GM21390 (cell line): ENCODE data around the gene OR1A2.
"Not testable (repeated sequence)": the region's sequence is repeated elsewhere in the genome, so short reads cannot be mapped to it uniquely, and the experiment has no call there.

Experiments
- ATAC-seq: cut with Tn5 transposase; IDR thresholded peaks from one replicate; pipeline ENCODE4 v1.9.1; 2021; ENCODE audit not compliant: unreplicated experiment

OR1A2 gene

GRCh38 chr17:3197219-3197618 is at the start of gene OR1A2:
Gene OR1A2 (plus strand): TSS chr17:3197519. CDS start chr17:3197519, 0 bp downstream.
- ATAC-seq = no peak

- no peak for ATAC-seq
Observed at GRCh38 chr17:3157218-3157617, 40.1 kb upstream of the OR1A2 start.

- ATAC-seq = no peak
Observed at GRCh38 chr17:3167574-3167973, 29.7 kb upstream of the OR1A2 start.

GRCh38 chr17:3189961-3190360 is 7.4 kb upstream of the OR1A2 start:
- ATAC-seq = no peak

- no peak for ATAC-seq
Observed at GRCh38 chr17:3207367-3207766, 10.0 kb downstream of the OR1A2 start, which contains the start of gene OR1A1. Gene OR1A1 (plus strand): TSS chr17:3207667. CDS start chr17:3215621, 7,954 bp downstream.

- no peak for ATAC-seq
Observed at GRCh38 chr17:3208484-3208883, 11.2 kb downstream of the OR1A2 start.

GRCh38 chr17:3213001-3213400 is 15.7 kb downstream of the OR1A2 start:
- ATAC-seq = no peak

- ATAC-seq = no peak
Observed at GRCh38 chr17:3213587-3213986, 16.3 kb downstream of the OR1A2 start.

- ATAC-seq = not testable (repeated sequence)
Observed at GRCh38 chr17:3219978-3220377, 22.7 kb downstream of the OR1A2 start.

- no peak for ATAC-seq
Observed at GRCh38 chr17:3221850-3222249, 24.5 kb downstream of the OR1A2 start.

GRCh38 chr17:3222505-3222904 is 25.2 kb downstream of the OR1A2 start:
- ATAC-seq = no peak

- ATAC-seq = not testable (repeated sequence)
Observed at GRCh38 chr17:3224721-3225352, 27.5 kb downstream of the OR1A2 start.

GRCh38 chr17:3232300-3232699 is 35.0 kb downstream of the OR1A2 start:
- not testable (repeated sequence) for ATAC-seq

- not testable (repeated sequence) for ATAC-seq
Observed at GRCh38 chr17:3238685-3239084, 41.4 kb downstream of the OR1A2 start.

- ATAC-seq = not testable (repeated sequence)
Observed at GRCh38 chr17:3241044-3241443, 43.7 kb downstream of the OR1A2 start.

GRCh38 chr17:3244841-3245240 is 47.5 kb downstream of the OR1A2 start:
- not testable (repeated sequence) for ATAC-seq
